AG09309 (cell line): ENCODE results near the gene HINT3.
A peak's percentile ranks its signal among the peaks of the same experiment; 100 is the strongest.

Source experiments
- DNase-seq: peaks from one replicate; pipeline ENCODE4 v3.0.0-alpha.2; 2010; ENCODE audit warnings: low read depth
- H3K4me3 ChIP-seq: 2 replicates; pipeline ENCODE4 v1.5.1; 2011; ENCODE audit warnings: mild to moderate bottlenecking, low read depth, low read length, moderate library complexity; ENCODE audit not compliant: control insufficient read depth
- TF ChIP-seq, protein P1 (sequence below): IDR thresholded peaks from 2 replicates; pipeline ENCODE4 v1.5.1; 2011; ENCODE audit warnings: mild to moderate bottlenecking, low read depth, low read length, inconsistent platforms; ENCODE audit not compliant: insufficient read depth, control insufficient read depth; ENCODE audit errors: missing control alignments

HINT3 gene

DNA sequence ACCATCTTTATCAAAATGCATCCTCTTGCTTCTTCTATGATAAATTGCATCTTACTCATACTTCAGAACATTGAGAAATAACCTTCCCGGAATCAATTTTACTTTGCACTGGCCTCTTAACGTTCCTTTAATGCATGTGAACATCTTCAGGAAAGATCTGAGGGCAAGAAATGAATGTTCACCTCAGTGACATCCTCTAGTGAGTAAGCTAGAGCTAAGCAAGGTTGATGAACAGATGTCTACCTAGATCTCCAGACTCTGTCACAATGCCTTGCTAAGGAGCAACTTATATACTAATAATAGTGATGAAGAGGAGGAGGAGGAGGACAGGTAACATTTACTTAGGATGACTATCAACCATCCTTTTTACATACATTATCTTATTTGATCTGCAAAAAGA lies 16.8 kb upstream of the HINT3 start:
- H3K4me3 ChIP-seq: no peak overlapping the region
- TF ChIP-seq, protein P1, sequence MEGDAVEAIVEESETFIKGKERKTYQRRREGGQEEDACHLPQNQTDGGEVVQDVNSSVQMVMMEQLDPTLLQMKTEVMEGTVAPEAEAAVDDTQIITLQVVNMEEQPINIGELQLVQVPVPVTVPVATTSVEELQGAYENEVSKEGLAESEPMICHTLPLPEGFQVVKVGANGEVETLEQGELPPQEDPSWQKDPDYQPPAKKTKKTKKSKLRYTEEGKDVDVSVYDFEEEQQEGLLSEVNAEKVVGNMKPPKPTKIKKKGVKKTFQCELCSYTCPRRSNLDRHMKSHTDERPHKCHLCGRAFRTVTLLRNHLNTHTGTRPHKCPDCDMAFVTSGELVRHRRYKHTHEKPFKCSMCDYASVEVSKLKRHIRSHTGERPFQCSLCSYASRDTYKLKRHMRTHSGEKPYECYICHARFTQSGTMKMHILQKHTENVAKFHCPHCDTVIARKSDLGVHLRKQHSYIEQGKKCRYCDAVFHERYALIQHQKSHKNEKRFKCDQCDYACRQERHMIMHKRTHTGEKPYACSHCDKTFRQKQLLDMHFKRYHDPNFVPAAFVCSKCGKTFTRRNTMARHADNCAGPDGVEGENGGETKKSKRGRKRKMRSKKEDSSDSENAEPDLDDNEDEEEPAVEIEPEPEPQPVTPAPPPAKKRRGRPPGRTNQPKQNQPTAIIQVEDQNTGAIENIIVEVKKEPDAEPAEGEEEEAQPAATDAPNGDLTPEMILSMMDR: no peak
- DNase-seq: no peak

DNA sequence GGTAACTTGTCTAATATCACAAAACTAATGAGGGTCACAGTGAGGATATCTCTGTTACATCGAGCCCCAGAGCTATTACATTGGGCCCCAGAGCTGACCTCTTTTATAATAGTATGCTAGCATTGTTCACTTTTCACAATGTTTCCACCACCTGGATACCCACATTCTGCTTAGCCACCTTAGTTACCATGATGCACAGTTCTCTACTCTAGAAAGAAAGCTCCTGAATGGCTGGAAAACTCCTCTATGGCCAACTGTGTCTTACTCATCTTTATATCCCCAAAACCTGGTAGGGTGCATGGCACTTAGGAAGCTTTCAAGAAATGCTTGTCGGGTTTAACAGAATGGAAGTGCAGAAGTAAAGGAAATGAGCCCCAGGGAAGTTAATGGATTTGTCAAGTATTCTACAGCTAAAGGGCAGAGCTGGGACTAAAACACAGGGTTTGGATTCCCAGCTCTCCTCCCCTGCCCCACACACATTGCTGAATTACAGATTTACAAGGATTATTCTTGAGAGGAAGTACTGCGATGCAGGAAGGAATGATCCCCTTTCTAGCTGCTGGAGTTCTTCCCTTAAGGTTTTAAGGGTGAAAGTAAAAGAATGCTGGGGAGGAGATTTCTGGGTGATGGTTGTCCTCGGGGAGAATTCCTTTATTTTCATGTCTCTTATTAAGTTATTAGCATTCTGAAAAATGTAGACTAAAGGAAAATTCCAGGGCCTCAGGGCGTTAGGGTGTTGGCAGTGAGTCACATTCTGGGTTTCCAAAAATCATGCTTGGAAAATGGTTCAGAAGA lies 16.1 kb upstream of the HINT3 start:
- TF ChIP-seq, protein P1: no peak
- H3K4me3 ChIP-seq: no peak overlapping the region
- DNase-seq: peak; percentile 38

DNA sequence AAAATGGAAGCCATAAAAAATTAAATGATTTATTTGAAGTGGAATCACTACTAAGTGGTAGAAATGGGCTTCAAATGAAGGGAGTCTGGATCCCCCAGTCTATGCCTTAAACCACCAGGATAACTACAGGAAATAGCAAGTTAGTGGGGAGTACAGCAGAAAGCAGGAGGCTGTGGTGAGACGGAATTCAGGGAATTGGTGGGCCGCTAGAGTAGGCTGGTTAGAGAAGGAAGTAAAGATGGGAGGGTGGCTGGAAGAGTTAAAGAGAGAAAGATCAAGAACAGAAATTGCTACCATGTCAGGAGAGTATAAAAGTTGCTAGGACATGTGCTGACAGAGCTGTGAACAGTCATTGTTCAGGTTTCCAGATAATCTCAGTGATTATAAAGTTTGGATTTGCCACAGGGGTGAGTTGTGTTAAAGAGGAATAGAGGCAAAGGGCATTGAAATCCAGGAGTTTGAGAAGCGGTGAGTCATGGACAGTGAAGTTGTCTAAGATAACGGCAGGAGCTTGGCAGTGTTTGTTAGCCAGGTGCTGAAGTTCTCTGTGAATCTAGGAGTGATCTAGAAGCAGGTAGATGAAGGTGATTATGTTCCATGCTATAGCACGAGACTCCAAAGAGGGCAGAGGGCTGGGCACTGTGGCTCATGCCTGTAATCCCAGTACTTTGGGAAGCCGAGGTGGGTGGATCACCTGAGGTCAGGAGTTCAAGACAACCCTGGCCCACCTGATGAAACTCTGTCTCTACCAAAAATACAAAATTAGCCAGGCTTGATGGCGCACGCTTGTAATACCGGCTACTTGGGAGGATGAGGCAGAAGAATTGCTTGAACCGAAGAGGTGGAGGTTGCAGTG lies 13.7 kb upstream of the HINT3 start:
- TF ChIP-seq, protein P1: no peak
- no peak for DNase-seq

GRCh38 chr6:125943528-125944433 lies 12.8 kb upstream of the HINT3 start:
- H3K4me3 ChIP-seq: no peak overlapping the region
- DNase-seq: no peak
- TF ChIP-seq, protein P1: no peak

More for the DNA sequence above, 13.7 kb upstream of the HINT3 start:
- no peak overlapping the region for H3K4me3 ChIP-seq

DNA sequence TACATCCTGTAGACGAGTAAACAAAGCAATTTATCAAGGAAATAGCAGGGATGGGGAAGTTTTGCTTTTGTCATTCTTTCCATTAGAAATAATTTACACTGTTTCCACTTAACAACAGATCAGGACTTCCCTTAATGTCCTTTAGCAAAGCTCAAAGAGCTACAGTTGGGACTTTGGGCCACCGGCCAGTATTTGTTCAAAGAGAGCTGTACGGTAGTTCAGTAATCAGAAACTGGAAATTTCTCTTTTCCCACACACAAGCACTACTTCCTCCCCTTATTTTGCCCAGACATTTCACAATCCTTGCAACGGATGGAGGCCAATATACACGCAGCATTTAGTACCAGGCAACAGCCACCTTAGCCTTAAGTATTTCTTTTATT lies 12.1 kb upstream of the HINT3 start:
- TF ChIP-seq, protein P1: no peak
- DNase-seq: no peak
- no peak overlapping the region for H3K4me3 ChIP-seq

- H3K4me3 ChIP-seq: no peak overlapping the region
- no peak for DNase-seq
- TF ChIP-seq, protein P1: no peak
These were observed 11.7 kb upstream of the HINT3 start for GRCh38 chr6:125944896-125945295.
